GF-D8 (cell line): ENCODE results near the gene PYGB.

ENCODE experiments used
- DNase-seq: peaks from one replicate; lab custom pipeline; 2025; lab: John Stamatoyannopoulos, UW

PYGB gene

GRCh38 chr20:25338112-25339023, 90.5 kb downstream of the PYGB start:
- no peak for DNase-seq

GRCh38 chr20:25339608-25340007, 91.7 kb downstream of the PYGB start:
- no peak for DNase-seq

GRCh38 chr20:25340380-25340779, 92.5 kb downstream of the PYGB start:
- DNase-seq: no peak

GRCh38 chr20:25341716-25342680, 94.1 kb downstream of the PYGB start:
- no peak for DNase-seq

- no peak for DNase-seq
Observed at GRCh38 chr20:25344634-25345033, 96.7 kb downstream of the PYGB start.

- no peak for DNase-seq
Observed at GRCh38 chr20:25345721-25346120, 97.8 kb downstream of the PYGB start.

GRCh38 chr20:25346349-25346748, 98.5 kb downstream of the PYGB start:
- no peak for DNase-seq
